Immature natural killer cell (primary cell): ENCODE data around the gene IL36A. TPM values are rescaled to one million over a fixed set of nuclear protein-coding genes. Genes with fewer than 3 reads are reported as not detected.

Experiments
- DNase-seq, 3 donors: peaks; one replicate each; pipeline ENCODE4 v3.0.0; 2022; ENCODE audit warnings: mixed read lengths in 1 of 3
- H3K27ac Mint-ChIP-seq, 6 donors: one replicate each; pipeline ENCODE4 v1.8.0; 2020; ENCODE audit warnings: mixed read lengths in 6 of 6, mild to moderate bottlenecking in 5 of 6, inconsistent platforms in 4 of 6, moderate library complexity in 3 of 6
- H3K27me3 Mint-ChIP-seq, 3 donors: one replicate each; pipeline ENCODE4 v1.8.0; 2020 to 2021; ENCODE audit warnings: low read depth in 3 of 3, mild to moderate bottlenecking in 3 of 3, mixed read lengths in 3 of 3, moderate library complexity in 3 of 3, inconsistent platforms in 1 of 3
- H3K36me3 Mint-ChIP-seq, 3 donors: one replicate each; pipeline ENCODE4 v1.8.0; 2020; ENCODE audit warnings: mixed read lengths in 3 of 3, inconsistent platforms in 2 of 3, mild to moderate bottlenecking in 2 of 3
- H3K4me1 Mint-ChIP-seq, 2 donors: one replicate each; pipeline ENCODE4 v1.8.0; 2020; ENCODE audit warnings: inconsistent platforms in 2 of 2, mild to moderate bottlenecking in 2 of 2, mixed read lengths in 2 of 2, moderate library complexity in 1 of 2
- H3K4me3 Mint-ChIP-seq, 5 donors: one replicate each; pipeline ENCODE4 v1.8.0; 2020; ENCODE audit warnings: mild to moderate bottlenecking in 5 of 5, mixed read lengths in 5 of 5, inconsistent platforms in 3 of 5, moderate library complexity in 3 of 5
- H3K9me3 Mint-ChIP-seq, 6 donors: one replicate each; pipeline ENCODE4 v1.8.0; 2020; ENCODE audit warnings: mild to moderate bottlenecking in 6 of 6, mixed read lengths in 6 of 6, inconsistent platforms in 4 of 6, moderate library complexity in 3 of 6
- polyA plus RNA-seq, 3 donors: library from polyadenylated mRNA; unstranded; fragments of 300-500 nt; fragmentation: Illumina TruSeq; gene quantifications; one replicate each; pipeline ENCODE4 v1.2.3, GENCODE V29; 2021

IL36A gene, protein sequence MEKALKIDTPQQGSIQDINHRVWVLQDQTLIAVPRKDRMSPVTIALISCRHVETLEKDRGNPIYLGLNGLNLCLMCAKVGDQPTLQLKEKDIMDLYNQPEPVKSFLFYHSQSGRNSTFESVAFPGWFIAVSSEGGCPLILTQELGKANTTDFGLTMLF
- not detected for polyA plus RNA-seq

- peaks cover 6 to 13% (median 6%) of the 10 kb centered on the region in 3 donors for H3K36me3 Mint-ChIP-seq
- DNase-seq: no peak
- peaks cover 5 to 18% (median 14%) of the 10 kb centered on the region in 6 donors for H3K9me3 Mint-ChIP-seq
- no peaks in the 10 kb centered on the region for H3K4me1 Mint-ChIP-seq
- H3K4me3 Mint-ChIP-seq: no peak within 1 kb of the TSS
- no peak within 1 kb of the TSS for H3K27ac Mint-ChIP-seq
- peaks cover 0 to 13% (median 3%) of the 10 kb centered on the region in 3 donors for H3K27me3 Mint-ChIP-seq
Observed at GRCh38 chr2:113005030-113005509, at the start of gene IL36A. TSS of gene IL36A (plus strand) at chr2:113005459. CDS start at chr2:113005872, 413 bp downstream.

GRCh38 chr2:112957511-112957910 is 47.7 kb upstream of the IL36A start:
- Mint-ChIP-seq H3K4me3 (no peak overlapping the region), H3K4me1 (no peaks in the 10 kb centered on the region), H3K27ac (no peak overlapping the region), H3K27me3 (no peaks in the 10 kb centered on the region), H3K9me3 (no peaks in the 10 kb centered on the region), H3K36me3 (no peaks in the 10 kb centered on the region)
- no peak for DNase-seq

DNA sequence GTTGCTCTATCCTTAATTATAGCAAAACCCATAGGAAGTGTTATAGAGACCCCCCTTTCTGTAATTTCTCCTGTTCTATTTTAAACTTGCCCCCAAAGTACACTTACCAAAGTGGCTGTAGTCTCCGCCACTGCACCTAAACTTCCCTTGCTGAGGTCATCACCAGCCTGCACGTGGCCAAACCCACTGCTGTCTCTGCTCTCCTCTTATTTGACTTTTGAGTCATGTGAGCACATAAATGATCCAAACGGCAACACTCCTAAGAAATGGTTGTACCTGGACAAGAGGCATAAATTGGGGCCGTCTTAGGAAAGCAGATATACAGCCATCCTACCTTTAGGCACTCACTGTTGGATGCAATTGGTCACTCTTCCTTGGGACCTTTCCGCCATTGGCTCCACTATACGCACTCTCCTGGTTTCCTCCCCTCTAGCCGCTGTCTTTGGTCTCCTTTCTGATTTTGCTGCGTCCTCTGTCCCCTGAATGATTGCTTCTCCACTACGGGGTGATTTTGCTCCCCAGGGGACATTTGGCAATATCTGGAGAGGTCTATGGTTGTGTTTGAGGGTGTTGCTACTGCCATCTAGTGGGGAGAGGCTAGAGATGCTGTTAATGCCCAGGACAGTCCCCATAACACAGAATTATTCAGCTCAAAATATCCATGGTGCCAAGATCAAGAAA is 46.7 kb upstream of the IL36A start:
- DNase-seq: peak; percentile 33 to 55 (median 38)
- no peaks in the 10 kb centered on the region for H3K36me3 Mint-ChIP-seq
- no peaks in the 10 kb centered on the region for H3K9me3 Mint-ChIP-seq
- H3K4me3 Mint-ChIP-seq: no peak overlapping the region
- no peaks in the 10 kb centered on the region for H3K27me3 Mint-ChIP-seq
- no peak overlapping the region for H3K27ac Mint-ChIP-seq
- H3K4me1 Mint-ChIP-seq: no peaks in the 10 kb centered on the region

DNA sequence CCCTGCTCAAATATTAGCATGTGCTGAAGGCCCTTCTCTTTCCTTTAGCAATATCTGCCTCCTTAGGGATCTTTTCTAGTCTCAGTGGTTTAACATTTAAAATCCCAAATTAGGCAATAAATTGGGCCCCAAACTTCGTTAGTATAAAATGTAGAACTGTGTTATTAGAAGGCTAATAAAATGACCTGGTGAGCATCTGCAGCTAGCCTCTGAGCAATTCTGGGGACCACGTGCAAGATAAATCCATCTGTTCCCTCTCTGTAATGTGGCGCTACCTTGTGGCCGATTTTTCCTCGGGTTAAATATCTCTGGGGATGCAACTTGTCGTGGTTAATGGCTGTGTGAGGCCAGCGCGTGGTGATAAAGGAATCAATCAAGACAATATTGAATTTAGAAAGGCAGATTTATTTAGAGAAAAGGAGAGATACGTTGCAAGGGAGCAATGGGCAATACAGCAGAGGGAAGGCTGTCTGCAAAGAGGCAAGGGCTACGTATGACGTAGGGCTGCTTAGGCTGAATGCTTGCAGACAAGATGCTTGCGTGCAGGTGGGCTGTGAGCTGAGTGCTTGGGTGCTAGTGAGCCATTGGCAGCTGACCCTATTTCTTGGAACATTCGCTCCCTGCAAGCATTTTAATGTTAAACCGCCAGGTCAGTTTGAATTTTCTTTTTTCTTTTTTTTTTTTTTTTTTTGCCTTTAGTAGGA is 46.0 kb upstream of the IL36A start:
- no peak for DNase-seq
- Mint-ChIP-seq H3K4me3 (no peak overlapping the region), H3K4me1 (no peaks in the 10 kb centered on the region), H3K27ac (no peak overlapping the region), H3K9me3 (no peaks in the 10 kb centered on the region), H3K27me3 (no peaks in the 10 kb centered on the region), H3K36me3 (no peaks in the 10 kb centered on the region)

GRCh38 chr2:112960230-112960825 is 44.9 kb upstream of the IL36A start:
- no peaks in the 10 kb centered on the region for H3K36me3 Mint-ChIP-seq
- H3K27me3 Mint-ChIP-seq: no peaks in the 10 kb centered on the region
- no peak for DNase-seq
- H3K9me3 Mint-ChIP-seq: no peaks in the 10 kb centered on the region
- H3K4me3 Mint-ChIP-seq: no peak overlapping the region
- no peaks in the 10 kb centered on the region for H3K4me1 Mint-ChIP-seq
- H3K27ac Mint-ChIP-seq: no peak overlapping the region

DNA sequence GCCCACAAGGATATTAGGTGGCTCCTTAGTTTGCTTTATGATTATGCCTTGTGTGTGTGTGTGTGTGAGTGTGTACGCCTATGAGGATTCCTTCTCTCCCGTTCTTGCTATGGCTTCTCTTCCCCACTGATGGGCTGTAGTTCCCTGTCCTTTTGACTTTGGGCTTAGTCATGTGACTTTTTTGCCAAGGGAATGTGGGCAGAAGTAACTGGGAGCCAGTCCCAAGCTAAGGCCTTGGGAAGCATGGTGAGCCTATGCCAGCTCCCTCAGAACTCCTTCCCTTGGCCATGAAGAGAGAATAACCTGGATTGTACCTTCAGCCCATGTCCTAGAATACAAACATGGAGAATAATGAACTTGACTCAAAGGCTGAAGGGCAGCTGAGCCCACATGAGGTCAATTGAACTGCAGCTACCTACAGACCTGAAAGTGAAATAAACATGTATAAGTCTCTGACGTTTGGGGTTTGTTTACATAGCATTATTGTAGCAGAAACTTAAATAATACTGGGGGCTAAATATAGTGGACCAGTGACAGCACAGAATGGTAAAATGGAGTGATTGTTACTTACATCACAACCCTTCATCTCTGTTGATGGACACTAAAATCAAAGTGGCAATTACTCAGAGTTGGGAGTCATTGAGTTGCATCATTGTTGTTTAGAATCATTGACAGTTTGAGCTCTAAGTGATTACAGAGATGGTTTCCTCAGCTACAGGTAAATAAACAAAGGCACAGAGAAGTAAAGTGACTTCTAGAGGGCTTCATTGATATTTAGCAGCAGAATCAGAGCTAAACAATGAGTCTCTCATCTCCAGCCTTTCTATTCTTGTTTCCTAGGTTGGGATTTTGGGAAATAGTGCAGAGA is 42.7 kb upstream of the IL36A start:
- Mint-ChIP-seq H3K4me1 (no peaks in the 10 kb centered on the region), H3K9me3 (peaks cover 0 to 2% (median 0%) of the 10 kb centered on the region in 6 donors), H3K4me3 (no peak overlapping the region), H3K27me3 (no peaks in the 10 kb centered on the region), H3K27ac (no peak overlapping the region), H3K36me3 (no peaks in the 10 kb centered on the region)
- DNase-seq: no peak

DNA sequence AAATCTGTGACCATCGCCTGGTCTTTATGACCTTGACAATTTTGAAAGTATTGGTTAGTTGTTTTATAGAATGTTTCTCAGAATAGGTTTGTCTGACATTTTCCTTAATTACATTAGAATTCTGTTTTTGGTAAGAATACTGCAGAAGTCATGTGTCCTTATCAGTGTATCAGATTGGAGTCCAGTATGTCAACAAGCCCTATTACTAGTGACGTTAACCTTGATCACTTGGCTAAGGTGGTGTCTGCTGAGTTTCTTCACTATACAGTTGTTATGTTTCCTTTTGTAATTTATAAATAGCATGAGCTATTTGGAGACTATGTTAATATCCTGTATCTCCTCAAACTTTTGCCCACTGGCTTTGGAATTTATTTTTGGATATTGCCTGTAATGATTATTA is 38.2 kb upstream of the IL36A start:
- Mint-ChIP-seq H3K36me3 (no peaks in the 10 kb centered on the region), H3K4me1 (no peaks in the 10 kb centered on the region), H3K4me3 (no peak overlapping the region), H3K9me3 (peaks cover 0 to 6% (median 0%) of the 10 kb centered on the region in 6 donors), H3K27me3 (peaks cover 0 to 4% (median 1%) of the 10 kb centered on the region in 3 donors), H3K27ac (no peak overlapping the region)
- DNase-seq: no peak

- peaks cover 3 to 10% (median 6%) of the 10 kb centered on the region in 3 donors for H3K27me3 Mint-ChIP-seq
- H3K4me1 Mint-ChIP-seq: no peaks in the 10 kb centered on the region
- H3K27ac Mint-ChIP-seq: no peak overlapping the region
- H3K9me3 Mint-ChIP-seq: peaks cover 0 to 5% (median 0%) of the 10 kb centered on the region in 6 donors
- no peak for DNase-seq
- H3K36me3 Mint-ChIP-seq: no peaks in the 10 kb centered on the region
- H3K4me3 Mint-ChIP-seq: no peak overlapping the region
Observed at GRCh38 chr2:112972423-112973086, 32.7 kb upstream of the IL36A start.

GRCh38 chr2:112973156-112973555 is 32.1 kb upstream of the IL36A start:
- Mint-ChIP-seq H3K4me1 (no peaks in the 10 kb centered on the region), H3K9me3 (peaks cover 0 to 5% (median 0%) of the 10 kb centered on the region in 6 donors), H3K27me3 (peaks cover 3 to 14% (median 6%) of the 10 kb centered on the region in 3 donors), H3K36me3 (no peaks in the 10 kb centered on the region), H3K4me3 (no peak overlapping the region), H3K27ac (no peak overlapping the region)
- no peak for DNase-seq

- H3K36me3 Mint-ChIP-seq: no peaks in the 10 kb centered on the region
- peaks cover 0 to 1% (median 0%) of the 10 kb centered on the region in 6 donors for H3K9me3 Mint-ChIP-seq
- H3K27me3 Mint-ChIP-seq: peaks cover 3 to 12% (median 5%) of the 10 kb centered on the region in 3 donors
- peaks cover 0 to 9% of the 10 kb centered on the region in 2 donors for H3K4me1 Mint-ChIP-seq
- H3K4me3 Mint-ChIP-seq: no peak within 1 kb of the TSS
- no peak within 1 kb of the TSS for H3K27ac Mint-ChIP-seq
- DNase-seq: no peak
Observed at GRCh38 chr2:112977559-112978056, 27.7 kb upstream of the IL36A start, which contains the start of gene IL36G. TSS of gene IL36G (plus strand) at chr2:112978006. CDS start at chr2:112978639, 633 bp downstream.

GRCh38 chr2:112979731-112980130 is 25.5 kb upstream of the IL36A start:
- Mint-ChIP-seq H3K9me3 (no peaks in the 10 kb centered on the region), H3K4me3 (no peak overlapping the region), H3K27me3 (peaks cover 3 to 12% (median 5%) of the 10 kb centered on the region in 3 donors), H3K36me3 (no peaks in the 10 kb centered on the region), H3K27ac (no peak overlapping the region), H3K4me1 (peaks cover 1 to 9% of the 10 kb centered on the region in 2 donors)
- no peak for DNase-seq

DNA sequence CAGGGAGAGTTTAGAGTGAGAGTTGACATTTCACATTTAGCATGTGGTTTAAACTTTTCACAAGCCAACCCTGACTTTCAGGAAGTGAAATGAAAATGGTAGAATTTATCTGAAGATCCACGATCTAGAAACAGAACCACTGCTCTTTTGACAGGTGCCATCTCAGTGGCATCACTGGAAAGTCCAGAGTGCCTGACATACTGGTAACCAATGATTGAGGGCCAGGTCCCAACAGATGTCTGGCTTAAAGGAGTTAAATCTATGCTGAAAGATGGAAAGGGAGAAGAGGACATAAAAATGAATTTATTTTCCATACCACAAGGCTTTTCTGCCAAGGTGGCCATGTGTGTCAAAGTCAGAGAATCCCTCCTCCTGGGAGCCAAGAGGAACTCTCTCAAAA is 24.7 kb upstream of the IL36A start:
- peaks cover 10 to 13% of the 10 kb centered on the region in 2 donors for H3K4me1 Mint-ChIP-seq
- H3K36me3 Mint-ChIP-seq: no peaks in the 10 kb centered on the region
- DNase-seq: no peak
- no peaks in the 10 kb centered on the region for H3K9me3 Mint-ChIP-seq
- peak overlapping the region in 5 of 6 donors; percentile 13 to 71 (median 28) for H3K27ac Mint-ChIP-seq
- H3K4me3 Mint-ChIP-seq: peak overlapping the region in 1 of 5 donors; percentile 19
- H3K27me3 Mint-ChIP-seq: peaks cover 3 to 12% (median 5%) of the 10 kb centered on the region in 3 donors
